Fibroblast of the aortic adventitia (primary cell): ENCODE measurements around the gene MAS1L. TPM values are rescaled to one million over a fixed set of nuclear protein-coding genes. Genes with fewer than 3 reads are reported as not detected.

ENCODE experiments used
- DNase-seq: peaks from one replicate; pipeline ENCODE4 v3.0.0-alpha.2; 2010; ENCODE audit warnings: low read depth
- H3K4me3 ChIP-seq: 2 replicates; pipeline ENCODE4 v1.5.1; 2011; ENCODE audit warnings: low read depth, mild to moderate bottlenecking, control low read depth, low read length, moderate library complexity
- total RNA-seq: library from RNA; depleted of rRNA; stranded (reverse); fragments of >200 nt; gene quantifications from 2 replicates; pipeline ENCODE4 v1.2.3, GENCODE V29; 2012; ENCODE audit warnings: low replicate concordance
- TF ChIP-seq, protein P1 (sequence below): IDR thresholded peaks from 2 replicates; pipeline ENCODE4 v1.5.1; 2011; ENCODE audit warnings: mild to moderate bottlenecking, low read length, control low read depth, inconsistent platforms; ENCODE audit not compliant: insufficient read depth

Gene MAS1L
- total RNA-seq, 1 donor, result not detected

DNA sequence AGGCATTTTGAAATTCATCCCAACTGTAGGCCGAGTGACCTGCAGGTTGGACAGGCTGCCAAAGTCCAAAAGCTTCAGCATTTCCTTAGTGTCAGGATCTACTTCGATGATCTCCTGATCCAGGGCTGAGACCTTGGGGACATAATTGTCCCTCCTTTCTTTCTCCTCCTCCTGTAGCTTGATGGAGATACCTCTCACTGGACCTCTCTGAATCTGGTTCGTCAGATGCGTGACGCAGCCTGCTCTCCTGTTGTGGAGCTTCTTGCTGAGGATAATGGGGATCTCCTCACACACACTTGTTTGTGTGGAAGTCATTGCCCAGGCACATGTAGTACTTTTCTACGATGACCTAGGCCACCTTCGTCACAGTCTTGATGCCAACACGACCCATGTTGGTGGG, 1.5 kb upstream of the MAS1L start:
- no peak overlapping the region for H3K4me3 ChIP-seq
- no peak for DNase-seq
- TF ChIP-seq, protein P1, sequence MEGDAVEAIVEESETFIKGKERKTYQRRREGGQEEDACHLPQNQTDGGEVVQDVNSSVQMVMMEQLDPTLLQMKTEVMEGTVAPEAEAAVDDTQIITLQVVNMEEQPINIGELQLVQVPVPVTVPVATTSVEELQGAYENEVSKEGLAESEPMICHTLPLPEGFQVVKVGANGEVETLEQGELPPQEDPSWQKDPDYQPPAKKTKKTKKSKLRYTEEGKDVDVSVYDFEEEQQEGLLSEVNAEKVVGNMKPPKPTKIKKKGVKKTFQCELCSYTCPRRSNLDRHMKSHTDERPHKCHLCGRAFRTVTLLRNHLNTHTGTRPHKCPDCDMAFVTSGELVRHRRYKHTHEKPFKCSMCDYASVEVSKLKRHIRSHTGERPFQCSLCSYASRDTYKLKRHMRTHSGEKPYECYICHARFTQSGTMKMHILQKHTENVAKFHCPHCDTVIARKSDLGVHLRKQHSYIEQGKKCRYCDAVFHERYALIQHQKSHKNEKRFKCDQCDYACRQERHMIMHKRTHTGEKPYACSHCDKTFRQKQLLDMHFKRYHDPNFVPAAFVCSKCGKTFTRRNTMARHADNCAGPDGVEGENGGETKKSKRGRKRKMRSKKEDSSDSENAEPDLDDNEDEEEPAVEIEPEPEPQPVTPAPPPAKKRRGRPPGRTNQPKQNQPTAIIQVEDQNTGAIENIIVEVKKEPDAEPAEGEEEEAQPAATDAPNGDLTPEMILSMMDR, result no peak

DNA sequence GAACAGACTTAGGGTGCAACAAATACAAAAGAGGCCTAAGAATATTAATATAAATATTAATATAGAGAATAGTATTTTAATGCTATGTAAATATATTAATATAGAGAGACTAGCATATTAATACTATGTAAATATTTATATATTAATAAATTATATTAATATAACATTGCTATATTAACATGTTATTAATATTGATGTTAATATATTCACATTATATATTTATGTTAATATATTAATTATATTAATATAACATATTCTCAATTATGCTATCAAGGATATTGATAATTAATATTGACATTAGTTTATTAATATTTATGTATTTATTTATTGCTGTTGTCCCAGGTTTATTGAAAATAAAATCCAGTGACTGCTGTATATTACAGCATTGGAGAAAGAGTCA, 1.1 kb upstream of the MAS1L start:
- H3K4me3 ChIP-seq, result no peak overlapping the region
- TF ChIP-seq, protein P1, result no peak
- DNase-seq, result no peak

DNA sequence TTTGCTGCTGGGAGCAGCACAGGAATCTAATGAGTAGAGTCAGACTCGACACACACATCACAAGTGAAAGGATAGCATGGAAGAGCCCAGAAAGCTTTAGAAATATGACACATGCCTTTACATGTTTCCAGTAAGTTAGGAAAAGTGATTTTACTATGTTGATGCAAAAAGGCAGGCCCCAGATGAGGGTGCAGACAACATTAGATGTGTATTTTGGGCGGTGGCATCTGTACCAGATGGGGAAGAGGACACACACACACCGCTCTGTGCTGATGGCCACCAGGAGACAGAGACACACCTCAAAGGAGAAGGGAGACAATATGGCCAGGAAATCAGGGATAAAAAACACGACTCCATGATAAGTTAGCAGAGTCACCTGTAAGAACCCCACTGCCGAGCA, 625 bp downstream of the MAS1L start:
- H3K4me3 ChIP-seq, result no peak overlapping the region
- DNase-seq, result no peak
- TF ChIP-seq, protein P1, result no peak

DNA sequence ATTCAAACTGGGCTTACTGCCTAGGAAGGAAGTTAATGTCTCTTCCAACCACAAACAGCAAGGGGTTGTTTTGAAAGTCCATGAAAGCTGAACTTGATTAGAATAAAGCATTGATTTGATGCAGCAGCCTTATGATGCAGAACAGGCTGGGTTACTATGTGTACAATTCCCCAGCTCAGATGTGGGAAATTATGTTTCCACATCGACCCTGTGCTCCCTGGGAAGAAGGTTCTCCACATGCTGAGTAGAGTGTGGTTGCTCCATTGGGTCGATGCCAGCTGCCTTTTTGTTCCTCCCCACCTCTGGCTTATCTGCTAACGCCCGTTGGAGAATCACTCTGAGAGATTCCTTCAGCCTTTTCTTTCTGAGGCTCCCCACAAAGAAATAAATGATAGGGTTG, 1.2 kb downstream of the MAS1L start:
- no peak for DNase-seq
- no peak overlapping the region for H3K4me3 ChIP-seq
- TF ChIP-seq, protein P1, result no peak

DNA sequence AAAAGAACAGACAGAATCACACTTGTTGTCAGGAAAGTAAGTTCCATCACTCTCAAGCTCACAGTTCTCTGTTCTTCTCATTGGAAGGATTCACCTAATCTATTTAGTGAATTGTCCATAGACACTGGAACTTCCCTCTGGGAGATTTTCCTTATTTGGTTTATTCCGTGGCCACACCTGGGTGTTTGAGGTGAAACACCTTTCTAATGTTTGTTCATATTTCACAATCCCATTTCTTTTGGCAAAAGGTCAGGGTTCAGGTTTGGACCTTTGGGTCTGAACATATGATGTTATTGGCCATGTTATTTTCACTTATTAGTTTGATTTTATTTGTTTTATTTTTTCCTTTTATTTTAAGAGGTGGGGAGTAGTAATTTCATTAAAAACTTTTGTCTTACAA, 4.0 kb downstream of the MAS1L start:
- no peak for DNase-seq
- TF ChIP-seq, protein P1, result no peak

DNA sequence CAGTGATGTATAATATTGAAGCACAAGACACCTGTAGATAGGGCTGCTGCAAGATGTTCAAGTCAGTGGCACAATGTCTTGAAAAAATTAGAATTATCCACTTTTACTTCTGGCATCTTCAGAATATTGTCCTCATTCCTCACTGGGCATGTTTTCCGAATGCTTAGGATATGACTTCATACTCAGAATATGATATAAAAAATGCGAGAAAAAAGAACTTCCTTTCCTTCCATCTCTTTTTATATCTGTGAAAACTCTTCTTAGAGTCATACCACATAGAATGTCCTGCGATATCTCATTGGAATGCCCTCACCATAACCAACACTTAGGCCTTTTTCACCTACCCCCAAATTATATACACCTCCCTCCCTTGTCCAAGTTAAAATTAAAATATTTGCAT, 4.6 kb downstream of the MAS1L start:
- TF ChIP-seq, protein P1, result no peak
- H3K4me3 ChIP-seq, result no peak overlapping the region
- no peak for DNase-seq

More for the DNA sequence above, 4.0 kb downstream of the MAS1L start:
- H3K4me3 ChIP-seq, result no peak overlapping the region

DNA sequence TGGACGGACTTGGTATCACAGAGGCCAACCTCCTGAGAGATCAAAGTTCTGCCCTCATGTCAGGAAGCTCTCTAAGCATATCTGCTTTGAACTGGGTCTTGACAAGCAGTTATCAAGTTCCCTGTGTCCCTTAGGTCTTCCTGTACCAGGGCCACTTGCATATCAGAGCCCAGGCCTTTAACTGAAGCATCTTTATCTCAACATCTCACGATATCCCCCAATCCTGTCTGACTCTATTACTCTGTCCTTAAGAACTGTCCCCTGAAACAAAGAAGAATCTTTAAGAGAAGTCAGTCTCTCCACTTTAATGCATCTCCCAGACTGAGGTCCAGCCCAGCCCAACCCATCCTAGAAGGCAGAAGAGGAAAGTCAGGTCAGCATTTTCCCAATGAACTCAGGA, 8.2 kb downstream of the MAS1L start:
- TF ChIP-seq, protein P1, result no peak
- DNase-seq, result no peak
- no peak overlapping the region for H3K4me3 ChIP-seq
